Medulla oblongata (tissue), 1 donor: Measurements from ENCODE around the gene TRIM28.

Source experiments
- DNase-seq: peaks from one replicate; pipeline ENCODE4 v3.0.0-alpha.2; 2015; ENCODE audit errors: extremely low spot score

The TRIM28 gene

DNA sequence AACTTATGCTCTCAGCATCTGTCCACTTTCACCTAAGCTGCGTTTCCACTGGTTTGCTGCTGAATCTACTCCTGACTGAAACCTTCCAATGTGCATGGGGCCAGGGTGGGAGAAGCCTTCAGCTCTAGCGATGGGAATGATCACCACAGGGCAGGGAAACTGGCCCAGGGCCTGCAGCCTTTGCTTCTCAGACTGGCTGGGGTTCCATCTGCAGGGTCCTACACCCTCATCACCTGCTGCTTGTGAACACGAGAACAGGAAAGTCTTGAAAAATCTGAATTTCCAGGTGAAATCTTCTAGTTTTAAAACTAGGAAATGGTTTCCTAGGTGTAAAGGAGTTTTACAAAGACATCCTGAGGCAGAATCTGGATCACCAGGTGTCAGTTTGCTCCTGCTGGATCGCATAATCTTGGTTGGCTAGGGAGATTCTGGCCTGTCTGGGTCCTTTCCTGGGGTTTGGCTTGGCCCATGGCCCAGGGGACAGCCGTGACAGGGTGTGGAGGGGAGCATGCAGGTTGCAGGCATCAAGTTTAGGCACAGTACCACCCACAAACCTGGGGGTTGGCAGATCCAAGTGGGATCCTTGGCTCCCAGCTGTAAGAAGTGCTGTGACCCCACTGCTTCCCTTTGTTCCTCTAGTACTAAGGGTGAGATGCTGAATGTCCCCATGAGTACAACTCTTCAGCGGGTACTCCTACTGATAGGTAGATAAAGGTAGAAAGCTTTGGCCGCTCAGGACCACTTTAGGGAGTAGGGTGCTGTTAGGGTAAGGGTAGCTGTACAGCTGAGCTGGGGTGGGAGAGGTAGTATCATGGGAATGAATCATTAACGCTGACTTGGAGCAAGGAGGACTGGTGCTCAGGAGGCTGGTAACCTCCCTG lies 16.4 kb downstream of the TRIM28 start:
- no peak for DNase-seq

DNA sequence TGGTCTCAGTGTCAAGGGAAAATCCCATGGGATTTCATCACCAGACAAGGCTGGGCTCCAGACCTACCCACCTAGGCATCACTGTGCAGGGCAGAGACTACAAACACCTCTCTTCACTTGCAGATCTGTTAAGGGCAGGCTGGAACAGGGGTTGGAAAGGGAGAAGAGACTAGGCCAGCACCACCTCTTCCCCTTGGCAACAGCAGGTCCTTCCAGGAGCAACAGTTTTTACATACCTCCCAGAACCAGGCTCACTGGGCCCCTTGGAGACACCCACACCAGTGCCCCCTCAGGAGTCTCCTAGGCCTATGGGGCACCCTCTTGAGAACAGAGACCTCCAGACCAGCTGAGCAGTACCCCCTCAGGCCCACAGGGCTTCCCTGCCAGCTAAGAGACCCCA lies 17.1 kb downstream of the TRIM28 start:
- no peak for DNase-seq

DNA sequence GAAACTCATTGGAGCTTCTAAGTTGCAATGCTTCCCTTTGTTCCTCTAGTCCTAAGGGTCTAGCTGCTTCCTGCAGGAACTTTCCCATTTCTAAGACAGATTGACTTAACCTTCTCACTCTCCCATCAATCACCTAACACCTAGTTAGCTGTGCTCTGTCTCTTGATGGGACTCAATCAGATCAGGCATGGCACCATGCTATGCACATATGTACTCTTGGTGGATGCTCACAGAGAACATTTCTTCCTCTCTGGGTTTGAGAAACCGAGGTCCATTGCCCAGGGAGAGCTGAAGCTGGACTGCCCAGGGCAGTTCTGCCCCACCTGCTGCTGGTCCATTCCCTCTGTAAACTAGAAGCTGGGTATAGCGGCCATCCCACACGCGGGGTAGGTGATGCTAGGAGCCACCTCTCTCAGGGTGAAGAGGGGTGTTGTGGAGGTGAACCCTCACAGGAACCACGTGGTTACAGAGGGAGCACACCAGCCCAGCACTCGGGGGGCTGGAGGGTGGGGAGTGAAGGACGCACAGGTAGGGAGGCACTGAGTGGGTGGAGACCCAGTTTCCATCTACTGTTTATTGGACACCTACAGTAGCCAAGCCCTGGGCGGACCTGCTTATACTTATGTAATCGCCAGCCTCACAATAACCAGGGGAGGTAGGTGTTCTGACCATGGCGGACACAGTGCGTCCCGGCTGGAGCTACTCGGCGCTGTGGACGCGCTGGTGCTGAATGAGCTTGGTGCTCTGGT lies 17.7 kb downstream of the TRIM28 start:
- DNase-seq = no peak

DNA sequence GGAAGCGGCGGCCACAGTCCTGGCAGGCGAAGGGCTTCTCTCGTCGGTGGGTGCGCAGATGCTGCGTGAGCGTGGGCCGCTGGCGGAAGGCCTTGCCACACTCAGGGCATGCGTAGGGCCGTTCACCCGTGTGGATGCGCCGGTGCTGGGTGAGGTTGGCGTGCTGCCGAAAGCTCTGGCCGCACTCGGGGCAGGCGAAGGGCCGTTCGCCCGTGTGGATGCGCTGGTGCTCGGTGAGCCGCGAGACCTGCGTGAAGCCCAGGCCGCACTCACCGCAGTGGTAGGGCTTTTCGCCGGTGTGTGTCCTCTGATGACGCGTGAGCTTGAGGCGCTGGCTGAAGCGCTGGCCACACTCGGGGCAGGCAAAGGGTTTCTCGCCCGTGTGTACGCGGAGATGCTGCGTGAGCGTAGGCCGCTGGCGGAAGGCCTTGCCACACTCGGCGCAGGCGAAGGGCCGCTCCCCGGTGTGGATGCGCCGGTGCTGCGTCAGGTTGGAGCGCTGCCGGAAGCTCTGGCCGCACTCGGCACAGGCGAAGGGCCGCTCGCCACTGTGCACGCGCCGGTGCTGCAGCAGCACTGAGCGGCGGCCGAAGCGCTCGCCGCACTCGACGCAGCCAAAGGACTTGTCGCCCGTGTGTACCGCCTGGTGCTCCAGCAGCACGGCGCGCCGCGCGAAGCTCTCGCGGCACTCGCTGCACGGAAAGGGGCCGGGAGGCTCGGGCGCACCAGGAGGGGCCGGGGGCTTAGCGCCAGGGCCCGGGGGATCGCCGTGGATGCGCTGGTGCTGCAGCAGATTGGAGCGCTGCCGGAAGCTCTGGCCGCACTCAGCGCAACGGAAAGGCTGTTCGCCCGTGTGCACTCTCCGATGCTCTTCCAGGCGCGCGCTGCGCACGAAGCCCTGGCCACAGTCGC lies 18.5 kb downstream of the TRIM28 start:
- DNase-seq = no peak

DNA sequence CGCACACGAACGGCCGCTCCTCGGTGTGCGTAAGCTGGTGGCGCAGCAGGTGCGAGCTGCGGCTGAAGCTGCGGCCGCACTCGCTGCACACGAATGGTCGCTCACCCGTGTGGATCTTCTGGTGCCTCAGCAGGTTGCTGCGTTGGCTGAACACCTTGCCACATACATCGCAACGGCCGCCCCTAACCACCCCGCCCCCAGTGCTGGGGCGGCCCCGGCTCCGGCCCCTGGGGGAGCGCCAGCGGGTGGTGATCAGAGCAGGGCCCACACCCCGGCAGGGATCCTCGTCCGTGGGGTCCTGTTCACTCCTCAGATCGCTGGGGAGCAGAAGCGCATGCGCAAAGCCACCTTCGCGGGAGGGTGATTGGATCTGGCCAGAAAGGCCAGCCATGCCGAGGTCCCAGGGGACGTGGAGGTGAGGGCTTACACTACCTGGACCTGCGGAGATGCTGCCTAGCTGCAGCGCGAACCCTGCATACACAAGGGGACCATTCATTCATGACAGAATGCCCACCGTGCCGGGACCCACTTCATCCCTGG lies 19.2 kb downstream of the TRIM28 start:
- no peak for DNase-seq

DNA sequence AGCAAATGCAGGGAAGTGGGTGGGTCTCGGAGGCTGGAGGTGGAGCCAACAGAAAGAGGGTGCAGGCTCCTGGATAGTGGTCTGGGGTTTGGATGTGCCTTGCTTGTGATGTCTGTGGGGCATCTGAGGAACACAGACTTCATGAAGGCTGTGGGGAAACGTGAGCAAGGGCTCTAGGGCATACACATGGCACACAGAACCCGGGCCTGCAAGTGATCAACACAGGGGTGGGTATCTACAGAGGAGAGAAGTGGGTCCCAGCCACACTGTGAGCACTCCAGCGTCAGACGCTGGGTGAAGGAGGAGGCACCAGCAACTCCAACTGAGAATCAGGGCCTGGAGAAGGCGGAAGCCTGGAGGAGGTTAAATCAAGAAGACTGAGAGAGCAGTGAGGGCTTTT lies 20.0 kb downstream of the TRIM28 start:
- no peak for DNase-seq

DNA sequence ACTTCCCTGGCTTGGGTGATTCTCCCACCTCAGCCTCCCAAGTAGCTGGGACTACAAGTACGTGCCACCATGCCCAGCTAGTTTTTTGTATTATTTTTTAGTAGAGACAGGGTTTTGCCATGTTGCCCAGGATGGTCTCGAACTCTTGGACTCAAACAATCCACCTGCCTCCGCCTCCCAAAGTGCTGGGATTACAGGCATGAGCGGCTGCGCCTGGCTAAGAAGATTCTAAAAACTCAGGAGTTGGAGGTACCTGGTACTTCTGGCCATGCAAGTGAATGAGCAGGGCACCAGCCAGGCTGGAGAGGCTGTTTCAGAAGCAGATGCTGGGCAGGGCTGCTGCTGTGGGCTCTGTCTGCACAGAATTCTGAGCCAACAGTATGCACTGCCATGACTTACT lies 23.1 kb downstream of the TRIM28 start:
- DNase-seq = no peak

DNA sequence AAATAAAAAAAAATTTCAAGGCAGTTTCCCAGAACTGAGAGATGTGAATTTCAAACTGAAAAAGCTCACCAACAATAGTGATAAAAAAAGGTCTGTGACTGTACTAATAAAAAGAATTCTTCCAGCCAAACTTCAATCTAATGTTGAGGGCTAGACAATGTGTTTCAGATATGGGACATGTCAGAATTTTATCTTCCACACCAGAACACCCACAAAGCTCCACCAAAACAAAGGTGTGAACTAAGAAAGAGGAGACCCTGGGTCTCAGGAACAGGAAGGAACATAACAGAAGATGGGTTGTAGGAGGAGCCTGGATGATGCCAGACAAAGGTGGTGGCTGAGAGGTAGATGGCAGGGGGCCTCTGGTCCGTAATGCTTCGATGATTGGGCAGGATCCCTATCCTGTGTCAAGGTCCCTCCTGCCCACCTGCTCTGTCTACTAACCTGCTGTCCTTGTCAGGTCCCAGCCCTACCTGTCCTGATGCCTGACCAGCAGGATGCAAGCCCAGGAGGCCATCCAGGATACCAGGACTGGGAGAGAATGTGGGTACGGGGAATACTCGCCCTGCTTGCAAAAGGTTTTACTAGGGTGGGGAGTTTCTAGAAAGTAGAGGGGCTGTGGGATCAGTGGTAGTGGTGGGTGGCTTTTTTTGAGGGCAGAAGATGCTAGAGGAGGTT lies 24.7 kb downstream of the TRIM28 start:
- DNase-seq = no peak

DNA sequence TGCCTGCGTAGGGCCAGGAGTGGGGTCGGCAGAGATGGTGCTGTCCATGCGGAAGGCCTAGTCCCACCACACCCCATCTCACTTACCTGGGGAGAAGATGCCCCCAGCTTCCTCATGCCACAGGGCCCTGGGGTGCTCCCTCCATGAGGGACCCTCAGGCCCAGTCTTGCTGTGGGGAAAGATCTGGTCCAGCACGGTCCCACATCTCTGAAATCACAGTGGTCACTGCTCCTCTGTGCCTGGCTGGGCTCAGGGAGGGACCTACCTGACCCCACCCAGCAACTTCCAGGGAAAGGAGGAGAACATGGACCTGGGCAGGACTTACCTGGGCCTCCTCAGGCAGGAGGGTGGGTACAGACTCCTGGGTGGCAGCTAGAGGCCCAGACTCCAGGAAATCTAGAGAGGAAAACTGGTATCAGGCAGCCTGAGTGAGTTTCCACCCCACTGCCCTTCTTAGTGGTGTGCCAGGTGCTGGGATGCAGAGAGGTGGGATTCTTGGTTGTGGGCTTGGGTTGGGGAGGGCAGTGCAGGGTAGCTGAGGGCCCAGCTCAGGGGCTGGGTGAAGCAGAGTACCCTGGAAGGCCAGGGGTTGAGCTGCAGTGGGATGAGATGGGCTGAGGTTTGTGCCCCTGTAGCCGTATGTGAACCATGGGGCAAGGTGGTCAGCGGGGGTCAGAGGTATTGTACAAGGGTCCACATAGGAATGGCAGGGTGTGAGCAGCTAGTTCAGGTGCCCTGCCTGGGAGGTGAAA lies 25.5 kb downstream of the TRIM28 start:
- DNase-seq = no peak

DNA sequence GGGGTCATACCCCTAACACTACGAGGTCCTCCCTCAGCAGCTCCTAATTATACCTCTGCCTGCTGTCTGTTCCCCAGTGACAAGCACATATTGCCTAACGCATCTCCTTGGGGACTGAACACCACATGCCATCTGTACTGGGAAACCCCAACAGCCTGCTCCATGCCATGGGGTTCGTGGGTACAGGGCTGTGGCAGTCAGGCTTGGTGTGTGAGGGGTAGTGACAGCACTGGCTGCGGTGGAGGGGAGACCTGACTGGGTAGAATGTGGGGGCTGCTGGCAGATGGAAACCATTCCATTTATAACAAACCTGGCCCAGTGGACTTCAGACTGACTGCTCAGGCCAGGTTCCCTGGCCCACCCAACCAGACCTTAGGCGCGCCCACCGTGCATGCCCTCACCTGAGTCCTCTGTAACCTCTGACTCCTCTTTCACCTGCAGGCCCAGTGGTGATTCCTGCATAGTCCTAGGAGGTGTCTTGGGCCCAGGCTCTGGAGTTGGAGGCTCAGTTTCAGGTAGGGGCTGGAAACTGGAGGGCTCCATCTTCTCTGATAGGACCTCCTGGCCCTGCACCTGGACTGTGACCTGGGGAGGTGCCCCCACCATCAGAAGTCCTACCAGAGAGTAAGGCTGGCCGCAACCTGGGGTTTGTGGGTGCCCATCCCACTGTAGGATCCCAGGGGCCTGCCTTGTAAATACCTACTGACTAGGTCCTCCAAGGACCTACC lies 26.2 kb downstream of the TRIM28 start:
- DNase-seq = no peak

DNA sequence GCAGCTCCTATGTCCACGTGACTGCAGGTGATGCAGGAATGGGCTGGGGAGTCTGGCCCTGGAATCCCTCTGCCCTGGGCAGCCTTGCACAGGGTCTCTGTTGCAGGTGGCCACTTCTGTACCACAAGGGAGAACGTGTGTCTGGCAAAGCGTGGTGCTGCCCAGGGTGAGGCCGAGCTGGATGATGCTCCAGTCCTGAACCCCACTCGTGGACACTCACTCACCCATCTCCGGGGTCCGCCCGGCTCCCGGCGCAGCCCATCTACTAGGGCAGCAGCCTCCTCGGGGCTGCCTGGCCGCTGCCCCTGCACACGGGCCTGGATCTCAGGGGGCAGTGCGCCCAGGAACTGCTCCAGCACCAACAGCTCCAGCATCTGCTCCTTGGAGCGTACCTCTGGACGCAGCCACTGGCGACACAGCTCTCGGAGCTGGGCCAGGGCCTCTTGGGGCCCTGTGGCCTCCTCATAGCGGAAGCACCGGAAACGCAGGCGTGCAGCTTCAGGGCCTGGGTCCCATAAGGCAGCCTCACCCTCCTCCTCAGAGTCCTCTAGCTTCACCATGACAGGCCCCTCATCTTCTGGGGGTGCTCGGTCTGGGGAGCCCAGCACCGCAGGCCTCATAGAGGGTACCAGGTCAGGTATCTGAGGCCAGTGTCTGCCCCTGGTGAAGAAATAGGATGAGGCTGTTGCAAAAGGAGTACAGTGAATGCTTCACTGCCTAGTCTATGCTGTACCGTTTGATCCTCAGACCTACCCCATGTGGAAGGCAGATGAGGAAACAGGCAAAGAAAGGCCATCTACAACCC lies 27.1 kb downstream of the TRIM28 start:
- no peak for DNase-seq

DNA sequence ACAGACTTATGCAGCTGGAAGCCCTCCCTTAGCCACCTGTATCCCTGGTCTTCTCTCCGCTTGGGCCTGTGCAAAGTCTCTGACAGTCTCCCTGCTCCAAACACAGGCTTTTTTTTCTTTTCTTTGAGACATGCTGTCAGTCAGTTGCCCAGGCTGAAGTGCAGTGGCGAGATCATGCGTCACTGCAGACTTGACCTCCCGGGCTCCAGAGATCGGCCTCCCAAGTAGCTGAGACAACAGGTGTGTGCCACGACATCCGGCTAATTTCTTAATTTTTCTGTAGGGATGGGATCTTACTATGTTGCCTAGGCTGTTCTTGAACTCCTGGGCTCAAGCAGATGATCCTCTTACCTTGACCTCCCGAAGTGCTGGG lies 27.7 kb downstream of the TRIM28 start:
- DNase-seq = no peak

DNA sequence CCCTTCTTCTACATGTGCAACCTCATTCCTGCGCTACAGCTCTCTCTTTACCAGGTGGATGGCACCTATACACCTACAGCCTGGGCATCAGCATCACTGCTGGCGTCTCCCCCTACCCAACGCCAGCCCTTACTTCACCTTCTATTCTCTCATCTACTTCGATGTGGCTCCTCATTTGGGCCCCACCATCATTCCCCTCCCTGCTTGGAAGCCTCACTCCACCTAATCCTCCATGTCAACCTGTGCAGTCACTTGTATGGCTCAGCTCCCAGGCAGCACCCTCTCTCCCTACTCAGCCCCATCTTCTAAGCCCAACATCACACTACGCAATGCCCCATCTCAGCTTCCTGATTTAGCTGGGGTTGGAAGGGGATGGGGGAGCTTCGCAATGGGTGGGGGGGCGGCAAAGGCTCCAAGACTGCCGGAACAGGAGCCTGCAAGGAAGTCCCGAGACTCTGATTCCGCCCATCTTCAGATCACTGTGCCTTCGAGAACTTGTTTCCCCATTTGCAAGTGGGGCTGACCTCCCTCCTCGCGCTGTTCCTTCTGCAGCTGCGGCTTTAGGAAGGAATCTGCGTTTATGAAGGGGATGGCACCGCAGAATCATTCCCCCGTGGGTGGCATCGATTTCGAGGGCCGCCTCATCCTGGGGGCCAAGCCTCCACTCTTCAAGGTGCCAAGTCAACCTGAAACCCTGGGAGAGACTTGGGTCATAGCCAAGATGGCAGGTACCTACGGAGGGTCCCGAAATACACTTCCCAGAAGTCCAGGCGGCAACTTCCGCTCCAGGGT lies 28.4 kb downstream of the TRIM28 start:
- no peak for DNase-seq

DNA sequence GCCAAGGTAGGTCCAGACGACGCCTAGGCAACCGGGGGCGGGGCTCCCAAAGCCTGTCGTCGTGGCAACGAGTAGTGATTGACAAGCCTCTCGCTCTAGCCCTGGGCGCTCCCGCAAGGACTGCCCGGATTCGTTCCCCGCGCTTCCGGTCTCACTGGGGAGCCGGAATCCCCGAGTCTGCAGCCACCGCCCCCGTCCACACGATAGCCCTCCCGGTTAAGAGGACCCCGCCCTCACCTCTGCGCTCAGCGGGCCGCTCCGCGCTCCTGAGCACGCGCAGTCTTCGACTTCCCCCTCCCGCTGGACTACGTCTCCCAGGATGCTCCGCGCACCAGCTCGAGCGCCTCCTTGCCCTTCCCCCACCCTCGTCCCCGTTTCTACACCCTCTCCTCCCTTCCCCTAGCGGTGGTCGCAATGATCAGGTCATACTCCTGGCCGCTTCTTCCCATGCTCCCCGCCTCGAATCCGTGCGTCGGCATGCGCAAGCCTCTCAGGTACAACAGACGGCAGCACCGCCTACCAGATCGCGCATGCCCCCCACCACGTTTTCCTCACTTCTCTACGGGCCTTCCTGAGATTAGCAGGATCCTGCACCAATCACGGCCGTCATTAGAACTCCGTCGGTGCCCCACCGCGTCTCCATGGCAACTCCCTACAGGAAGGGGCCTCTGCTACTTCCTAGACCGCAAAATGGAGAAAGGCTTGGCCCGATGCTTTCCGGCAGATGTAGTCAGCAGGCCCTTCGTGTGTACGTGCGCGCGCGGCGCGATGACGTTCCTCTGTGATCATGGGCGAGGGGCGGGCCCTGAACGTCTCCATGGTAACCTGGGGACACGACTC lies 29.2 kb downstream of the TRIM28 start, which contains the start of gene MZF1:
TSS of gene MZF1 (minus strand) at position 518 of the 840 bp plus-strand sequence. CDS start 1,946 bp downstream, outside the sequence.
- DNase-seq = peak; percentile 100

DNA sequence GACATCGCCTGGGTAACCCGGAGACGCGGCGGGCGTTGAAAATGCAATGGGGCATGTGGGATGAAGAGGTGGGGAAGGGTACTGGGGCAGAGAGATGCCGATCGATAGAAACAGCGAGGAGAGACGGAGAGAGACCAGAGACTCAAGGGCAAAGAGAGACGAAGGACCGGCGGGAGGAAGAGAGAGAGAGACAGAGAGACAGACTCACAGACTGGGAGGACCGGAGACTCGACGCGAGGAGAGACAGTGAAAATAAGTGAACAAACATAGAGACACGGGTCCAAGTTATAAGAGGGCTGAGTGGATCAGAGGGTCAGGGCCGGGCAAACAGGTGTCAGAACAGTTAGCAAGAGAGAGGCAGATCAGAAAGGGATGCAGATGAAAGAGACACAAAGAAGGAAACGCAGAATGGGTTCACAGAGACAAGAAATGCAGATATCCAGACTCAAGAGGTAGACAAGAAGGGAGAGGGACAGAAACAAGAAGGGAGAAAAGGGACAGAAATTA lies 29.8 kb downstream of the TRIM28 start:
- no peak for DNase-seq

DNA sequence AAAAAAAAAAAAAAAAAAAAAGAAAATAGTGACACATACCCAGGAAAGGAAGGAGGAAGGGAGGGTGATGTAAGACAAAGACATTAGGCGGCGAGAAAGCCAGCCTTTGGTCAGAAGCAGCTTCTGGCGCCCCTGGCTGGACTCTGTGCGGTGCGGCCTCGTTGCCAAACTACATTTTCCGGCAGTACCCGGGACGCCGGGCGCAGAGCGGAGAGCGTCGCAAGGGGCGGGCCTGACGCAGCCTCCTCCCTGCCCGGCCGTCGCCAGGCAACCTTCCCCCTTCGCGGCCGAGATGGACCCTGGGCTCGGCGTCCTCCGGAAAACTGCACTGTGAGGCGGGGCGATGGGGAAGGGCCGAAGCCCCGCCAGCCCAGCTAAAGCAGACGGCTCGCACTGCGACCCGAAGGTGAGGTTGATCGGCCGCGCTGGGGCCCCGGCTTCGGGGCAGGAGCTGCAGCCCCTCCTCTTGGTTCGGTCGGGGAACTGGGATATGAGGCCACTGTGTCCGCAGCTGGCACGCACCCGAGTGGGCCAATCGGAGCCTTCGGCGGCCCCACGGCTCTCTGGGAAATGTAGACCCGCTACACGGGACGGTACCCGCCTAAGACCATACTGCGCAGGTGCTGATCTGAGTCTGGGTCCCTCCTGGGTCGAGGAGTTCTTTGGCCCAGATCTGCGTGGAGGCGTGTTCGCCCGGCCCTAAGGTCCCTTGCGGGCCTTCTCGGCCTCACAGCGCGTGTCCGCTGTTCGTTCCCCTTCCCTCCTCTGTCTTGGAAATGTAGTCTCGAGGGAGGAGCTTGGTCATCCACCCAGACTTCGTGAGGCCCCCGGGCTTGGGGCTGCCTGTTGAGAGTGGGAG lies 31.5 kb downstream of the TRIM28 start:
- peak; percentile 95 for DNase-seq
